GM21526 (cell line): Measurements from ENCODE around the gene IGFBP5.

ENCODE experiments used
- ATAC-seq: cut with Tn5 transposase; IDR thresholded peaks from one replicate; pipeline ENCODE4 v1.9.1; 2021; ENCODE audit warnings: moderate library complexity; ENCODE audit not compliant: unreplicated experiment, low FRiP score

The IGFBP5 gene, protein sequence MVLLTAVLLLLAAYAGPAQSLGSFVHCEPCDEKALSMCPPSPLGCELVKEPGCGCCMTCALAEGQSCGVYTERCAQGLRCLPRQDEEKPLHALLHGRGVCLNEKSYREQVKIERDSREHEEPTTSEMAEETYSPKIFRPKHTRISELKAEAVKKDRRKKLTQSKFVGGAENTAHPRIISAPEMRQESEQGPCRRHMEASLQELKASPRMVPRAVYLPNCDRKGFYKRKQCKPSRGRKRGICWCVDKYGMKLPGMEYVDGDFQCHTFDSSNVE

DNA sequence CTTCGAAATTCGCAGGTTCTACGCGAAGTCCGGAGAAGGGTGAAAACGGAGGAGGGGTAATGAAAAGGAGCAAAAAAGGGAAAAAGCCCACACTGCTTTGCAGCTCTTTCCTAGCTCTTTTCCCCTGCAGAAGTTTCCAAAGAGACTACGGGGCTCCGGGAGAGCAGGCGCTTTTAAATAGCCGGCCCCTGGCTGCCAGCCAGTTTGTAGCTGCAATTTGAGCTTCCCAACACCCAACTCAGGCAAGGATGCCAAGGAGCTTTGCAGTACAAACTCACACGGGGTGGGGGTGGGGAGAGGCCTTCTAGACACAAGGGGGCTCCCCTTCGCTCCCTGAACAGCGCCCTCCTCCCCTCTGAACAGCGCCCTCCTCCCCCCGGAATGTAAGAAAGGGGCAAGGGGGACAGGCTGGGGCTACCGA, at the start of gene IGFBP5:
Gene IGFBP5, minus strand, starts transcription at position 149 of the 421 bp plus-strand sequence. CDS start 774 bp downstream, outside the sequence.
- no peak for ATAC-seq

DNA sequence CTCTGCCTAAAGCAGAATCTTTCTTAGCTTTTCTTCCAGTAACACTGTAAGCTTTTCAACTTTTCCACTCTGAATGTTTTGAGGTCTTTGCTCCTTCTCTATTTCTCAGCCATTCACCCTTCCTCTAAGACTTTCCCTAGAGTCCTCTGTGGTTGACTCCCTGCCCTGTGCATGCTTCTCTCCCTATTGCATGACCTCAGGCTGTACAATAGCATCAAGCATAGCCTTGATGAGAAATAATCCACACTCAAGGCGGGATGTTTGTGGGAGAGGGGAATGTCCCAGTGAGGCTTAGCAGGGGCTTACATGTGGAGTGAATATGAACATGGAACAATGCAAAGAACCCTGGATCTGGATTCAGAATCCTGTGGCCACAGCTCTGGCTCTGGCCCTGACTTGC, 48.4 kb upstream of the IGFBP5 start:
- no peak for ATAC-seq

DNA sequence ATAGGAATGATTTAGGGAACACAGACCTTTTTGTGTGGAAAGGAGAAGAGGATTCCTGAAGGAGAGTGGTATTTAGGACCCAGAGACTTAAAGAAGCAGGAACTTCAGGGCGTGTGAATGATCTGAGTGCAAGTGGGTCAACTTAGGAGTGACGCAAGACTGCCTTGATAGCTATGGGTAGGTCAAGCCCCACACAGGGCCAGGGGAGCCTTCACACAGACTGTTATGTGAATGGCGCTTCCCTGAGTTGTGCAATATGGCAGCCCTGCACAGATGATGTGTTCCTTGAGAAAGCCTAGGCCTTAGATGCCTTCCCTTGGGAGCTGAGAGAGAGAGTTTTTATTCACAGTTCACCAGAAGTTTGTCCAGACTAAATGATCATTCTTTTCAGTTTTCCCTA, 47.1 kb upstream of the IGFBP5 start:
- no peak for ATAC-seq

DNA sequence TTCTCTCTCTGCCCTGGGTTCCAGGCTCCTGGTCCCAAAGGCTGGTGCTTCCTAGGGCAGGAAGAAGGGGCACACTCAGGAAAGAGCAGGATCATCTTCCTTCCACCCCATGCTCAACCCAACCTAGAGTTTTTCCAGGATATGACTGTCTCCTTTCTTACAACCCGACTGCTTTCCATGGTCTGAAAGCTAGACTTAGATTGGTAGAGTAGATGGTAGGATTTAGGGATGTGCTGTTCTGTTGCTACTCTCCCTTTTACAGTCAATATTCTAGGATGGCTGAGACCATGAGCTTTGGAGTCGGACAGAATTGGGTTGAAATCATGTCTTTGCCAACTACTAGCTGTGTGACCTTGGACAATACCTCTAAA, 45.9 kb upstream of the IGFBP5 start:
- no peak for ATAC-seq

DNA sequence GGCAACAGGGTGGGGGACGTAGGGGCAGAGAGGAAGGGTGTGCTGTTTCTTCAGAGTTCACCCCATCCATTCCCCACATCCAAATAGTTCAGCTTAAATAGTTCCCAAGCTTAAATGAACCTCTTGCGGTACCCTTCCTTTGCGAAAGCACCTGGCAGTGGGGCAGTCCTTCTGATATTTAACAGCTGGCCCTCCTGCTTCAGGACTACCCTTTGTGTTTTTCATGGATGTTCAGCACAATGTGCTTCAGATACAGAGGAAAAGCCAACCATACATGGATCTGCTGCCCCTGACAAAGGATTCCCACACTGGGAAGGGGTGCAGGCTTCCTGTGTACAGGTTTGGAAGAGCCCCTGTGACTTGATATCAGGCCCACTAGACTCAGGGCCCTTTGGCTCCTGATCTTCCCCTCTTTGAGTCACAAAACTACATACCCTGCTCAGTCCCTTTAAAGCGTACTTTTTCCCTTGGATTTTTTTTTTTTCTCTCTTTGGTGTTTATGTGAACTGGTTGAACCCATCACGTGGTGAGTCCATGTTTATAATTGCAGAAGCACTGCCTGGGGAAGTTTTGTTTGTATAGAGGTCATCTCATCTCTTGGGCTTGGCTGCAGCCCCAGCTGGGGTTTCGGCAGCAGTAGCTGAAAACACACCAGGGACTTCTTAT, 45.3 kb upstream of the IGFBP5 start:
- no peak for ATAC-seq

DNA sequence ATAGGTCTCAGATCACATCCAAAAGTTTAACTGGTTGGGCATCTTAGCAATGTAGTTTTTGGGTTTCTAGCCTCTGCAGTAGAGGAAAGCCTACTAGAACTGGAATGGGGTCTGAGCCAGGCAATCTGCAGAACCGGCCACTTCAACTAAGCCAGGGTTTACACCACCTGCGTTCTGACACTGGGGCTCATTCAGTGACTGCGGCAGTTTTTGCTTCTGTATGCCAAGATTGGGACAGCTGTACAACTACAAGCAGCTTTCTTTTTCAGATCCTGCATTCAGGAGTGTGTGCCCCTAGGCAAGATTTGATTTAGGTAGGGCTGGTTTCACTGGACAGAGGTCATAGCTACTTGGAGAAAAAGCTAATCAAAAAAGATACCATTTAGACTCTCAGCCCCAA, 43.7 kb upstream of the IGFBP5 start:
- ATAC-seq = no peak

DNA sequence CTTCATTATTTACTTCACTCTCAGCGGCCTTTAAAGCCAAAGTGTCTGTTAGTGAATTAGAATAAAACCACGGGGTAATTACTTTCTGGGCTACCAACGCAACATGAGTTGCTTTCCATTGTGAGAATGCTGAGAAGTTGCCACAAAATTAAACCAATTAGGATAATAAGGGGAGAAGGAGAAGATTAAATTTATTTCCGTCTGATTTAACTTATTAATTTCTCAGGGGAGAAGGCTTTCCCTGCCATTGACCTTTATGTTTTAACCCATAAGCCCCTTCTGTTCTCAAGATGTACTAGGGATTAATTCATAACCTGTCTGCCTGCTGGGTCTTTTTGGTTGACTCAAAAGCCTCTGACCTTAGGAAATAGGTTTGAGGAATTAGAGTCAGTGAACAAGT, 42.3 kb upstream of the IGFBP5 start:
- no peak for ATAC-seq

DNA sequence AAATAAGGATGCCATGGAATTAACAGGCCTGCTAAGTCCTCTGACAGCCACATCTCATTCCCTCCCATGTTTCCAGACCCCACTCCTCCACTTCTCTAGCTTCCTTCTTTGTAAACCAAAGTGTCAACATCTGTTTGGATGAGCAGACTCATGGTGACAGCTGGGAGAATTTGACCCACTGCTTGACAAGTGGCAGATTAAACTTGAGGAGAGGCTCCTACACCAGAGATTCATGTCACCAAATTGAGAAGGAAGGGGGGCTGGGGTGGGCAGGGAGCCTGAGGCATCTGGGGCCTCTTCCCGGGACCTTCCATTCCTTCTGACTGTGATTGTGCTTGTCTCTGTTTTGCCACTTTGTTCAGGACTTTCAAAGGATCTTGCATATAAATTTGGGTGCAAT, 41.0 kb upstream of the IGFBP5 start:
- no peak for ATAC-seq

DNA sequence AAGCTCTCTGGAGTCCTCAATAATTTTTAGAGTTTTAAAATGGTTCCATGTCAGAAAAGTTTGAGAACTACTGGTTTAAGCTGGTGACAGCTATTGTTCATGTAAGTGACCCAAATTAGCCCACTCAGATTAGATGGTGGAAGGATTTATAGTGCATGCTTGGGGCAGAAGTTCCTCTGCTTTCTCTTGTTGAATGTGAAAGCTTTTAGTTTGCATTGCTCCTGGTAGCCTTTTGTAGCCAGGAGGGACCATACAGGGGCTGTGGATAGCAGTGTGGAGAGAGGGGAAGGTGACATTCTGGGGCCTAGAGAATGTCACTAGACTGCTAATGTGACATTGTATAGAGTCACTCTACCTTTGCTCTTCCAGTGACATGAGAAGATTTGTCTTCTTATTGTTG, 40.3 kb upstream of the IGFBP5 start:
- ATAC-seq = no peak

DNA sequence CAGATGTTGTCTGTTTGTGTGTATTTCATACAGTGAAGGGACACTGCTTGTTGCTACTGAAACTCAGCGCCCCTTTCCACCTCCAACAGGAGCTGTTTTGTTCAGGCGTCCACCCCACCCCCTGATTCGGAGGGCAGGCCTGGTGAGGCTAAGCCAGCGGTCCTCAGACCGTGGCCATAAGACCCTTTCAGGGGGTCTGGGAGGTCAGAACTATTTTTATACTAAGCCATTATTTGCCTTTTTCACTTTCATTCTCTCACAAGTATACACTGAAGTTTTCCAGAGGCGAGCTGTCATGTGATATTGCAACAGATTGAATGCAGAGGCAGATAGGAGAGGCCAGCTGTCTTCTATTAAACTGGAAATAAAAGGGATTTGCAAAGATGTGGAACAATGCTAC, 39.7 kb upstream of the IGFBP5 start:
- ATAC-seq = no peak

DNA sequence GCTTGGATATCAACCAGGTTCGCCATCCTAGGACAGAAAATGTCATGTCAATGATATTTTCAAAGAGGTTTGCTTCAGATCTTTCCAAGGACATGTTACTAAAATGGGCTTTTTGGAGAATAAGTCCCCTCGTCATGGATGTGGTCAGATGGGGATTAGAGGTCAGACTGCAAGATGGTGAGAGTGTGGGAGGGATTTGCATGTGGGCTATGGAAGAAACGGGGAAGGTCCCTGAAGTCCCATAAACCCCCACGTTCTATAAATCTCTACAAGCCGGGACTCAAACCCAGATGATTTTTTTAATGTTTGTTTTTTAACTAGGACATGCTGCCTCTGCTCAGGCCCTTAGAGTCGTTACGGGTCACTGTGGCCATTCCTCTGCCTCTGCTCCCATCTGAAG, 37.7 kb upstream of the IGFBP5 start:
- no peak for ATAC-seq

DNA sequence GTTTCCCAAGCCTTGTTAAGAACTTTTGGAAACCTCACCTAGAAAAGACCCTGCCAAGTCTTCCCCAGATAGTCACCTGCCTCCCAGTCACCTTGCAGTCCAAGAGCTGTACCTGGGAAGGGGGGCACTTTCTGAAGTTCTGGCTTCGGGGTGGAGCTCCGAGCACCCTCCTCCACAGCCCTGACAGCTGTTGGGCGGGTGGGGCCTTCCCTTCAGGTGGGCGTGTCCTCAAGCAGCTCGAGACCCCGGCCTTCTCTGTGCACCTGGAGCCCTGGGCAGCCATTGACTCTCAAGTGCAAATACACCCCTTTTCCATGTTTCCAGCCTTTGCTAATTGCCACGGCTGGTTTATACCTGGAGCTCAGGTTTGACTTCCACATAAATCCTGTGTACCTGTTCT, 37.0 kb upstream of the IGFBP5 start:
- no peak for ATAC-seq

DNA sequence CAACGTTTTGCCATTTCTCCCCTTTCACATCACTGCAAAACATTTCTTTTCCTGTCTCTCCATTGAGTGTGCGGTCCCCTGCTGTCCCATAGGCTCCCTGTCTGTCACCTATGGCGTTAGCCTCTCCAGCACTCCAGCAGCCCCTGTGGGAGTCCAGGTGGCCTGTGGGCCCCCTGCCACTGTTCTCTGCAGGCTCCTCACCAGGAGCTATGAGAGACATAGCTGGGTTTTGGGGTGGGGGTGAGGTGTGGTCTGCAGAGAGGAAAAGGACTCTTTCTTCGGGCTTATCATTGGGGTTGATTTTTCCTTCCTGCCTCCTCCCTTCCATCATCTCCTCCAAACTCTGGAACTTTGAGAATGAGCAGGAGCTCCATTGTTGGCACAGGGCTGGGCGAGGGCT, 36.1 kb upstream of the IGFBP5 start:
- ATAC-seq = no peak

DNA sequence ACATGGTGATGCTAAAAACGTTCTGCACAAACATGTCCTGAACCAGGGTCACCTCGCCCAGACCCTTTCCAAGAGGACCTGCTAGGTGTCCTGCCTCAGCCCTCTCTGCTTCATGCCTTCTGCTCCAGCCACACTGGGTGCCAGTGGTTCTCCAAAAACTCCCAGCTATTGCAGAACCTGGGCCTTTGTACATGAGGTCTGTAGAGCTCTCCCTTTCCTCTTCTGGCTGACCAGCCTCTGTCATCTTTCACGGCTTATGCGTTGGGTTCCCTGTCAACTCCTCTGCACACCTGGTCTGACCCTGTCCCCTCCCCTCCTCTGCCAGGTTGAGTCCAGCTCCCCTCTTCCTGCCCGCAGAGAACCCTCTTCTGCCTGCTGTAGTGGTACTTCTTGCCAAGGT, 35.5 kb upstream of the IGFBP5 start:
- ATAC-seq = no peak

DNA sequence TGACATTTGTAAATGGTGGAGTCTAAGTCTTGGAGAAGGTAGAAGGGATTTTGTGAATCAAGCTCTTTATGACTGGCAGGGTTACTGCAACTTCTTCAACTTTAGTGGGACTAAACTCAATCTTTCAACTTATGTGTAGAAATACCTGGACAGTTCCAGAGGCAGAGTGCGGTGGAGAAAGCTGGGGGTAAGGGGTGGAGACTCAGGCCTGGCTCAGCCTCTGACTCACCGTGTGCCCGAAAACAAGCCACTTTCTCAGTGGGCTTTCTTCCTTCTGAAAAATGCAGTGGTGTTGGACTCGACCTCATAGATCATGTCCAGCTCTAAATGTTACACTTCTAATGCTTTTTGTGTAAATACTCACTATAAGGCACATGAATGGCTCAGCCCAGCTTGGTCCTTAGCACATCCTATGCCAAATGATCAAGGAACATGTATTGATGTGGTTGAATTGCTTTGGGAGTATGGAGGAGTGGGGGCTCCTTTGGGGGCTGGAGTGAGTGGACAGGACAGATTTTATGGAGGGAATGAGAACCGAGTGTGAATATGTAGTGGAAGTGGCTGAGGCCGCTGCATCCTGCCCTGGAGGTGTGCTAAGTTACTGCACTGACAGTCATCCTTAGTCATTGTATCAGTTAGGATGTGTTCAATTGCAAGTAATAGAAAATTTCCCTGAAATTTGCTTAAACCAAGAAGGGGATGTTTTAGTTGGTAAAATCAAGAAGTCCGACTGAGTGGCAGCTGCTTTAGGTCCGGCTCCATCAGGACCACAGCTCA, 32.2 kb upstream of the IGFBP5 start:
- no peak for ATAC-seq

DNA sequence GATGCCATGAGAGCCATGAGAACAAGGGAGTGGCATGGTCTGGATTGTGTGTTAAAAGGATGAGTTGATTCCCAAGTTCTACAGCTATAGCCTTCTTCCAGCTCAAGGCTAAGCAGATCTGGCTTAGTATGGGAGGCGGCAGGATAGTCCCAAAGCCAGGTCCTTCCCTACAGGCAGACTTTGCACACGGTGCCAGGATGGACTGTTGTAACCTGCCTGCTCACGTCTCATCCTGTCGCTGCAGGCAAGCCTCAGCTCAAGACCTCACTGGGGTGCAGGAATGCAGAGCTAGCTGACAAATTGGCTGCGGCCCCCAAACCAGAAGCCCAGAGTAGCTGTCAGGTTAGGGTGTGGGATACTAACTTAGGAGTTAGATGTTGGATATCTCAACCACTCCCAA, 28.8 kb upstream of the IGFBP5 start:
- ATAC-seq = no peak

DNA sequence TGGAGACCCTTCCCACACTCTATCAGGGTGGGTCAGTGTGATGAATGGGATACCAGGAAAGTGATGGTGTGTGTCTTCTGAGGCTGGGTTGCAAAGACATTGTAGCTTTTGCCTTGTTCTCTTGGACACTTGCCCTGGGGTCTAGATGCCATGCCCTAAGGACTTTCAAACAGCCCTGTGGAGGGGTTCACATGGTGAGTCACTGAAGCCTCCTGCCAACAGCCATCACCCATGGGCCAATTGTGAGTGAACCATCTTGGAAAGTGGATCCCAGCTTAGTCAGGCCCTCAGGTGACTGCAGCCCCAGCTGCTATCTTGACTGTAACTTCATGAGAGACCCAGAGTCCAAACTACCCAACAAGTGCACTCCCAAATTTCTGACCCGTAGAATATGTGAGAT, 25.8 kb upstream of the IGFBP5 start:
- no peak for ATAC-seq

DNA sequence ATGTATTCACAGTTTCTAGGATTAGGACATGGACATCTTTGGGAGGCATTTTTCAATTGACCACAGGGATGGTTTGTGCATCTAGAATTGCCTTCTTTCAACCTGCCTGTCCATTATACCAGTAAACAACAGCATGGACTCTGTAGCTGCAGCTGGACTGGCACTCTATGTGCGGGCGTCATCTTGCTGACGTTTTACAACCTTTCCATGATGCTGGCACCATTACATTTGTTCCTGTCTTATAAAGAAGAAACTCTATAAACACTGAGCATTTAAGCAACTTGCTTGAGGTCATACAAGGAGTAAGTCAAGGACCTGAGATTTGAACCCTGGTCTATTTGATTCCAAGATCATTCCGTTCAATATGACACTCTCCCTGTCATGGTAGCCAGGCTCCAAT, 25.4 kb upstream of the IGFBP5 start:
- no peak for ATAC-seq

DNA sequence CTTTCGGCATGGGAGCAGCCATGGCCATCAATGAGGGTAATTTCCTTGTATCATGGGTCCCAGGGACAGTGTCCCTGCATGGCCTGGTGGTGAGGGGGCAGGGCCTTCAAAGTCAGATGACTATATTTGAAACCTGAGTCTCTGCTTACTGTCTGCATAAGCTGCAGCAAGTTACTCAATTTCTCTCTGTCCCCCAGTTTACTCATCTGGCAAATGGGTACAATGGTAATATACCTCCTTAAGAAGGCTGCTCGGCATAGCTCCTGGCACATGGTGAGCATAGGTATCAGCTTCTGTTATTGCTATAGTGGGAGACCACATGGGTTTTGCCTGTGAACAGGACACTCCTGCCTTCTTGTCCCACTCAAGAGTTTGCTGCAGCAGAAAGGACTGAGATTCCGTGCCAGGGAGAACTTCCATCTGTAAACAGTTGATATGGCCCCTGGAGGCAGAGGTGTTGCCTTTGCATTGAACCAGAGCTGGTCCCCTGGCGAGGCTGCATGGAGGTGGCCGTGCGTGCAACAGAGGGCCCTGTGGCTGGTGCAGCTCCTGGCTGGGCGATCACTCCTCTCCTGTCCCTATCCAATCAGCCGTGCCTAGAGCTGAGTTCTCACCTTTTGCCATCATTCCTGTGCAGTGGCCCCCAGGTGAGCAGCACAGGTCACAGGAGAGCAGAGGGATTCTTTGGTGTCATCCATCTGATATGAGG, 22.7 kb upstream of the IGFBP5 start:
- ATAC-seq = no peak

DNA sequence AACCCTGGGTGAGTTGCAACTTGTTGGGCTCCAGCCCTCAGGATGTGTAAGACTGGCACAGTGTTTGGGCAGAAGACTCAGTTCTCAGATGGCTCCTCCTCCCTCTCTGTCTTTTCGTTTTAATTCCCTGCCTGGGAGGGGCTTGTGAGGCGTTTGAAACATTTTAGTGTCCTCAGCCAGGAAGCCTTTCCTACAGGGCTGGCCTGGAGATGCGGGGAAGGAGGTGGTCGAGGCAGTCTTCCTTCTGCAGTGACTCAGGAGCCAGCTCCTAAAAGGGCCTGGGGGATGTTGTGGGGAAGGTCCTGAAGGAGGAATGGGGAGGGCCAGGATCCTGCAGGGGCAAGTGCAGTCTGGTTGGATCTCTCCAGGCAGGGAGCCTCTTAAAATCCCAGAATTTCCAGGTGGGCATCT, 22.1 kb upstream of the IGFBP5 start:
- no peak for ATAC-seq

DNA sequence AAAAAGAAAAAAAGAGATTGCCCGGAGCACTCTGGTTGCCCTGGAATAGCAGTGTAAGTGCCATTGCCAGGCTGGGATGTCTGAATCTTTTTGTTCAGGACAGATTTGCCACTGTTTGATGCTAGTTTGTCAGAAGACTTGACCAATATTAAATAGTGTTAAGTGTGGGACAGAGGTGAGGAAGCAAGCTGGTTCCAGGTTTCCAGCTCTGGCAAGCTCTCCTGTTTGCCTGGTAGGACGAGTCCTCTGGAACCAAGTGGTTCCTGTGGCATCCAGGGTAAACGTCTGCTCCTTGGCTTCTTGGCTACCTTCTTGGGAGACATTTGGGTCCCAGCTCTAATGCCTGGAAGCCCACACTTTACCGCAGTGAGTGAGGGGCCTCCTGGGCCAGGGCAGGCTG, 20.8 kb upstream of the IGFBP5 start:
- ATAC-seq = no peak
